Activated naive CD4-positive, alpha-beta T cell treated with Interleukin-2 at 50 U/mL for 16 hours (primary cell): ENCODE data around the gene STX17.
"Not testable (repeated sequence)": the region's sequence is repeated elsewhere in the genome, so short reads cannot be mapped to it uniquely, and the experiment has no call there.

Experiments used
- DNase-seq: peaks from one replicate; pipeline ENCODE4 v3.0.0-alpha.2; 2020

The STX17 gene

GRCh38 chr9:99906403-99907207 is at the start of gene STX17:
TSS of gene STX17 (plus strand) at chr9:99906654. CDS start at chr9:99915240, 8,586 bp downstream.
- DNase-seq = peak; percentile 83

GRCh38 chr9:99857576-99857975 is 48.9 kb upstream of the STX17 start:
- DNase-seq = not testable (repeated sequence)

GRCh38 chr9:99858087-99858486 is 48.4 kb upstream of the STX17 start:
- no peak for DNase-seq

- DNase-seq = no peak
These were observed 47.0 kb upstream of the STX17 start for GRCh38 chr9:99859243-99859980.

GRCh38 chr9:99860266-99860665 is 46.2 kb upstream of the STX17 start:
- DNase-seq = no peak

- no peak for DNase-seq
These were observed 42.5 kb upstream of the STX17 start for GRCh38 chr9:99863955-99864354.

- no peak for DNase-seq
These were observed 40.1 kb upstream of the STX17 start for GRCh38 chr9:99866398-99866797.

GRCh38 chr9:99867536-99867935 is 38.9 kb upstream of the STX17 start:
- DNase-seq = no peak

- DNase-seq = no peak
These were observed 38.5 kb upstream of the STX17 start for GRCh38 chr9:99867968-99868367.

- DNase-seq = no peak
These were observed 37.6 kb upstream of the STX17 start for GRCh38 chr9:99868845-99869244.

- DNase-seq = no peak
These were observed 36.3 kb upstream of the STX17 start for GRCh38 chr9:99870126-99870525.

GRCh38 chr9:99873531-99873930 is 32.9 kb upstream of the STX17 start:
- no peak for DNase-seq

GRCh38 chr9:99873943-99874584 is 32.4 kb upstream of the STX17 start:
- no peak for DNase-seq

- no peak for DNase-seq
These were observed 30.3 kb upstream of the STX17 start for GRCh38 chr9:99876190-99876589.

GRCh38 chr9:99878651-99879050 is 27.8 kb upstream of the STX17 start:
- DNase-seq = no peak

GRCh38 chr9:99881769-99882168 is 24.7 kb upstream of the STX17 start:
- DNase-seq = no peak

GRCh38 chr9:99885747-99886146 is 20.7 kb upstream of the STX17 start:
- no peak for DNase-seq

GRCh38 chr9:99889120-99889519 is 17.3 kb upstream of the STX17 start:
- DNase-seq = no peak

- DNase-seq = no peak
These were observed 11.6 kb upstream of the STX17 start for GRCh38 chr9:99894826-99895225.

GRCh38 chr9:99895510-99895909 is 10.9 kb upstream of the STX17 start:
- no peak for DNase-seq

- no peak for DNase-seq
These were observed 10.3 kb upstream of the STX17 start for GRCh38 chr9:99896119-99896518.

GRCh38 chr9:99903393-99903792 is 3.1 kb upstream of the STX17 start:
- no peak for DNase-seq

- no peak for DNase-seq
These were observed 536 bp upstream of the STX17 start for GRCh38 chr9:99905833-99906402.

- DNase-seq = no peak
These were observed 716 bp downstream of the STX17 start for GRCh38 chr9:99907208-99907532.
